Adrenal gland (tissue), 5 donors: ENCODE results near the gene CYP1A2.

ENCODE experiments used
- POLR2A ChIP-seq, 2 donors: fragments of 450-650 bp; IDR thresholded peaks; one replicate each; pipeline ENCODE4 v1.6.1; 2017; ENCODE audit warnings: antibody characterized with exemption in 2 of 2, mild to moderate bottlenecking in 2 of 2, moderate library complexity in 1 of 2
- TF ChIP-seq, protein P1 (sequence below), 6 experiments: fragments of 450-650 bp in 4 of 6; fragments of 200-600 bp in 2 of 6; sonication (generic) in 1 of 6; IDR thresholded peaks; 1 replicate in 5 of 6; 2 replicates in 1 of 6; pipeline versions ENCODE4 v1.5.1 to v1.8.0; 2016 to 2021; ENCODE audit warnings: antibody characterized with exemption in 6 of 6, mild to moderate bottlenecking in 2 of 6, moderate library complexity in 1 of 6
- donor health status: DM: no; HTN: no; CAD: no.

DNA sequence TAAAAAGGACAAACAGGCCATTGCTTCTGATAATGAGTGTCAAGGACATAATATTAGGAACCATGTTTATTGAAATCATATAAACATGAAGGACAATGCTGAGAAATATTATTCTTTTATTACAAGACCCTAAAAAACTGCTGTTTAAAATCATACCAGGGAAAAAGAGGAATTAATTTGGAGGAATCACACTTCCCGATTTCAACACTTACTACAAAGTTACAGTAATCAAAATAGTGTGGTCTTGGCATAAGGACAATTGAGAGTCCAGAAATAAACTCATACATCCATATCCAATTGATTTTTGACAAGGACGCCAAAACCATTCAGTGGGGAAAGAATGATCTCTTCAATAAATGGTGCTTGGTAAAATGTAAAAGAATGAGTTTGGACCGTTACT lies 36.3 kb upstream of the CYP1A2 start:
- TF ChIP-seq, protein P1, sequence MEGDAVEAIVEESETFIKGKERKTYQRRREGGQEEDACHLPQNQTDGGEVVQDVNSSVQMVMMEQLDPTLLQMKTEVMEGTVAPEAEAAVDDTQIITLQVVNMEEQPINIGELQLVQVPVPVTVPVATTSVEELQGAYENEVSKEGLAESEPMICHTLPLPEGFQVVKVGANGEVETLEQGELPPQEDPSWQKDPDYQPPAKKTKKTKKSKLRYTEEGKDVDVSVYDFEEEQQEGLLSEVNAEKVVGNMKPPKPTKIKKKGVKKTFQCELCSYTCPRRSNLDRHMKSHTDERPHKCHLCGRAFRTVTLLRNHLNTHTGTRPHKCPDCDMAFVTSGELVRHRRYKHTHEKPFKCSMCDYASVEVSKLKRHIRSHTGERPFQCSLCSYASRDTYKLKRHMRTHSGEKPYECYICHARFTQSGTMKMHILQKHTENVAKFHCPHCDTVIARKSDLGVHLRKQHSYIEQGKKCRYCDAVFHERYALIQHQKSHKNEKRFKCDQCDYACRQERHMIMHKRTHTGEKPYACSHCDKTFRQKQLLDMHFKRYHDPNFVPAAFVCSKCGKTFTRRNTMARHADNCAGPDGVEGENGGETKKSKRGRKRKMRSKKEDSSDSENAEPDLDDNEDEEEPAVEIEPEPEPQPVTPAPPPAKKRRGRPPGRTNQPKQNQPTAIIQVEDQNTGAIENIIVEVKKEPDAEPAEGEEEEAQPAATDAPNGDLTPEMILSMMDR (IDR thresholded peaks at IDR 0.05) = no peak
- TF ChIP-seq POLR2A (IDR thresholded peaks at IDR 0.05) = no peak
